Activated CD8-positive, alpha-beta T cell treated with anti-CD3 and anti-CD28 coated beads for 36 hours (primary cell): ENCODE data around the gene MYT1. TPM values are rescaled to one million over a fixed set of nuclear protein-coding genes. Genes with fewer than 3 reads are reported as not detected.
"Not testable (repeated sequence)": the region's sequence is repeated elsewhere in the genome, so short reads cannot be mapped to it uniquely, and the experiment has no call there.

Source experiments
- ATAC-seq: fragments of 200-7000 bp; cut with Tn5 transposase; one replicate; pipeline ENCODE4 v1.10.0; 2021; ENCODE audit warnings: mild to moderate bottlenecking, moderate library complexity
- CTCF ChIA-PET: fragments of 350-600 bp; sonication (Branson Sonifier 250); formaldehyde crosslinking; loops from one replicate; lab custom pipeline; 2021; ENCODE audit warnings: antibody characterized with exemption; lab: Charles Lee
- POLR2A ChIA-PET: fragments of 350-600 bp; sonication (Branson Sonifier 250); formaldehyde crosslinking; loops from one replicate; lab custom pipeline; 2021; ENCODE audit warnings: antibody characterized with exemption; lab: Charles Lee
- DNase-seq: peaks from one replicate; pipeline ENCODE4 v3.0.0-alpha.2; 2020
- H3K27ac Mint-ChIP-seq: one replicate; pipeline ENCODE4 v1.8.0; 2021; ENCODE audit warnings: mild to moderate bottlenecking, mixed read lengths
- H3K27me3 Mint-ChIP-seq: one replicate; pipeline ENCODE4 v1.8.0; 2021; ENCODE audit warnings: mixed read lengths
- H3K36me3 Mint-ChIP-seq: one replicate; pipeline ENCODE4 v1.8.0; 2021; ENCODE audit warnings: low read depth, mixed read lengths
- H3K4me1 Mint-ChIP-seq: one replicate; pipeline ENCODE4 v1.8.0; 2021; ENCODE audit warnings: low read depth, mixed read lengths
- H3K4me3 Mint-ChIP-seq: one replicate; pipeline ENCODE4 v1.8.0; 2021; ENCODE audit warnings: mild to moderate bottlenecking, moderate library complexity, mixed read lengths
- H3K9me3 Mint-ChIP-seq: one replicate; pipeline ENCODE4 v1.8.0; 2021; ENCODE audit warnings: mixed read lengths
- intact Hi-C: fragments of 100-400 bp; cut with micrococcal nuclease; formaldehyde crosslinking; loops from one replicate; pipeline ENCODE4 v1.10.0; 2022
- total RNA-seq, 2 experiments: library from RNA; stranded (reverse); gene quantifications; one replicate each; pipeline ENCODE4 v1.2.3, GENCODE V29; 2021
- TF ChIP-seq, protein P1 (sequence below): fragments of 200-600 bp; IDR thresholded peaks from one replicate; pipeline ENCODE4 v1.8.0; 2022; ENCODE audit warnings: antibody characterized with exemption, mild to moderate bottlenecking

Gene MYT1
- total RNA-seq, 2 experiments from 2014 or later, result not detected

GRCh38 chr20:64182146-64182865 lies 18.1 kb downstream of the MYT1 start:
- POLR2A ChIA-PET, result no interaction called here
- H3K27ac Mint-ChIP-seq, result no peak overlapping the region
- intact Hi-C loops, result no loop called here
- TF ChIP-seq, protein P1, sequence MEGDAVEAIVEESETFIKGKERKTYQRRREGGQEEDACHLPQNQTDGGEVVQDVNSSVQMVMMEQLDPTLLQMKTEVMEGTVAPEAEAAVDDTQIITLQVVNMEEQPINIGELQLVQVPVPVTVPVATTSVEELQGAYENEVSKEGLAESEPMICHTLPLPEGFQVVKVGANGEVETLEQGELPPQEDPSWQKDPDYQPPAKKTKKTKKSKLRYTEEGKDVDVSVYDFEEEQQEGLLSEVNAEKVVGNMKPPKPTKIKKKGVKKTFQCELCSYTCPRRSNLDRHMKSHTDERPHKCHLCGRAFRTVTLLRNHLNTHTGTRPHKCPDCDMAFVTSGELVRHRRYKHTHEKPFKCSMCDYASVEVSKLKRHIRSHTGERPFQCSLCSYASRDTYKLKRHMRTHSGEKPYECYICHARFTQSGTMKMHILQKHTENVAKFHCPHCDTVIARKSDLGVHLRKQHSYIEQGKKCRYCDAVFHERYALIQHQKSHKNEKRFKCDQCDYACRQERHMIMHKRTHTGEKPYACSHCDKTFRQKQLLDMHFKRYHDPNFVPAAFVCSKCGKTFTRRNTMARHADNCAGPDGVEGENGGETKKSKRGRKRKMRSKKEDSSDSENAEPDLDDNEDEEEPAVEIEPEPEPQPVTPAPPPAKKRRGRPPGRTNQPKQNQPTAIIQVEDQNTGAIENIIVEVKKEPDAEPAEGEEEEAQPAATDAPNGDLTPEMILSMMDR, result no peak
- CTCF ChIA-PET, result no interaction called here
- DNase-seq (no peak), ATAC-seq (no peak)
- H3K27me3 Mint-ChIP-seq, result peaks cover 2% of the 10 kb centered on the region
- H3K9me3 Mint-ChIP-seq, result peaks cover 3% of the 10 kb centered on the region
- no peaks in the 10 kb centered on the region for H3K36me3 Mint-ChIP-seq
- no peak overlapping the region for H3K4me3 Mint-ChIP-seq
- H3K4me1 Mint-ChIP-seq, result peaks cover 7% of the 10 kb centered on the region

- H3K36me3 Mint-ChIP-seq, result no peaks in the 10 kb centered on the region
- H3K4me3 Mint-ChIP-seq, result no peak overlapping the region
- CTCF ChIA-PET, result no interaction called here
- no peak overlapping the region for H3K27ac Mint-ChIP-seq
- peaks cover 7% of the 10 kb centered on the region for H3K4me1 Mint-ChIP-seq
- TF ChIP-seq, protein P1, result no peak
- DNase-seq (no peak), ATAC-seq (no peak)
- peaks cover 3% of the 10 kb centered on the region for H3K9me3 Mint-ChIP-seq
- POLR2A ChIA-PET, result no interaction called here
- peaks cover 2% of the 10 kb centered on the region for H3K27me3 Mint-ChIP-seq
- intact Hi-C loops, result no loop called here
Measured at GRCh38 chr20:64183313-64183712, 19.1 kb downstream of the MYT1 start.

DNA sequence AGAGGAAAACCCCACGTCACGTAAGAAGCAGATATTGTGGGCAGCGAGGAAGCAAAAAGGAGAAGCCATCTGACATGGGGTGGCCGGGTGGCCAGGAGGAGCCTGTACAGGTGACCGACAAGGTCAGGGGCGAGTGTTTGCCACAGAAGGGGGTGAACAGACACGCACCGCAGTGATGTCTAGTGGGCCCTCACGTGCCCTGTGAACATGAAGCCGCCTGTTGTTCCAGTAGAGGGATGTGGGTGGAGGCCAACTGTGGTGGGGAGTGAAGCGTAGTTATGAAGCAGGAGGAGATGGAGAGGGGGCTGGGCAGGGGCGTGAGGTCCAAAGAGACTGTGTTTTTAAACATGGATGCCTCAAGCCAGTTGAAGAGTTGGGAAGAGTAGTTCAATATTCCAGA lies 20.5 kb downstream of the MYT1 start:
- H3K36me3 Mint-ChIP-seq, result no peaks in the 10 kb centered on the region
- peaks cover 2% of the 10 kb centered on the region for H3K27me3 Mint-ChIP-seq
- H3K9me3 Mint-ChIP-seq, result peaks cover 3% of the 10 kb centered on the region
- no peak overlapping the region for H3K4me3 Mint-ChIP-seq
- ATAC-seq (no peak), DNase-seq (no peak)
- TF ChIP-seq, protein P1, result no peak
- CTCF ChIA-PET, result no interaction called here
- H3K4me1 Mint-ChIP-seq, result peaks cover 7% of the 10 kb centered on the region
- H3K27ac Mint-ChIP-seq, result no peak overlapping the region
- intact Hi-C loops, result no loop called here
- POLR2A ChIA-PET, result no interaction called here

- ChIA-PET POLR2A (no interaction called here), CTCF (no interaction called here)
- Mint-ChIP-seq H3K4me1 (peaks cover 3% of the 10 kb centered on the region), H3K27me3 (no peaks in the 10 kb centered on the region), H3K27ac (no peak overlapping the region), H3K36me3 (no peaks in the 10 kb centered on the region), H3K9me3 (peaks cover 3% of the 10 kb centered on the region), H3K4me3 (no peak overlapping the region)
- intact Hi-C loops, result no loop called here
- ATAC-seq, result no peak
- TF ChIP-seq, protein P1, result no peak
- DNase-seq, result no peak
Measured at GRCh38 chr20:64185276-64185900, 21.1 kb downstream of the MYT1 start.

DNA sequence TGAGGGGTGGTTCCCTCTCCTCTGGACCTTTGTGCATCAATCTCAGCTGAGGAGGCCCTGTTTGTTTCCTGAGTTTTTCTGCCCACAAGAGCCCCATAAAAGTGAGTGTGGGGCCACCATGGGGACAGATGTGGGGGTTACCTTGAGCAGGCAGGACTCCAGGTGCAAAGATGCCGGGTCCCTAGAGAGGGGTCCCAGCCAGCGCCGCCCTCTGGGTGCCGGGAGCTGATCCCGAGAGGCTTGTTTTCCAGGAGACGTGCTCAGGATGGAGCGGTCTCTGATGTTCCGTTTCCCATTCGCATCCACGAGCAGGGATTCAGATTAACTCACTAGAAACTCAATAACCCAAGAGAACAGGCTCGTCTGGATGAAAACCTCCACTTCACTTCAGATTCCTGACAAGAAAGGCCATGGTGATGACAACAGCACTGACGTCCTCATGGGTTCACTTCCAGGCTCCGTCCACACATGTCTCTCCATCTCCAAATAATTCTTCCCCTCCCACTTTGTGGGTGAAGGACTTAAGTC lies 21.9 kb downstream of the MYT1 start:
- Mint-ChIP-seq H3K27me3 (peaks cover 2% of the 10 kb centered on the region), H3K9me3 (peaks cover 3% of the 10 kb centered on the region), H3K27ac (no peak overlapping the region), H3K4me1 (no peaks in the 10 kb centered on the region), H3K4me3 (no peak overlapping the region), H3K36me3 (no peaks in the 10 kb centered on the region)
- ATAC-seq, result no peak
- no peak for DNase-seq
- intact Hi-C loops, result no loop called here
- CTCF ChIA-PET, result no interaction called here
- TF ChIP-seq, protein P1, result no peak
- POLR2A ChIA-PET, result no interaction called here

GRCh38 chr20:64187213-64187612 lies 23.0 kb downstream of the MYT1 start:
- ATAC-seq, H3K9me3 Mint-ChIP-seq, intact Hi-C loops, H3K4me1 Mint-ChIP-seq, H3K4me3 Mint-ChIP-seq, DNase-seq, H3K27ac Mint-ChIP-seq, H3K36me3 Mint-ChIP-seq, POLR2A ChIA-PET, H3K27me3 Mint-ChIP-seq, CTCF ChIA-PET: not testable (repeated sequence)
